ENCODE measurements around the gene PDE10A.
A peak's percentile ranks its signal among the peaks of the same experiment; 100 is the strongest.

PDE10A gene

GRCh38 chr6:165390475-165390874, 272.6 kb downstream of the PDE10A start:
- DNase-seq (ENCODE audit: low read depth, low spot score), result no peak

GRCh38 chr6:165389534-165389933, 273.5 kb downstream of the PDE10A start:
- no peak for DNase-seq (ENCODE audit: low read depth, low spot score)

- DNase-seq (ENCODE audit: low read depth, low spot score), result no peak
Measured at GRCh38 chr6:165383323-165383722, 279.7 kb downstream of the PDE10A start.

- no peak for DNase-seq (ENCODE audit: low read depth, low spot score)
Measured at GRCh38 chr6:165376100-165376499, 286.9 kb downstream of the PDE10A start.

- no peak for DNase-seq (ENCODE audit: low read depth, low spot score)
Measured at GRCh38 chr6:165365371-165365770, 297.7 kb downstream of the PDE10A start.

- DNase-seq (ENCODE audit: low read depth, low spot score), result no peak
Measured at GRCh38 chr6:165345700-165346099, 317.3 kb downstream of the PDE10A start.

- no peak for DNase-seq (ENCODE audit: low read depth, low spot score)
Measured at GRCh38 chr6:165340532-165340931, 322.5 kb downstream of the PDE10A start.

- DNase-seq (ENCODE audit: low read depth, low spot score), result no peak
Measured at GRCh38 chr6:165325609-165326008, 337.4 kb downstream of the PDE10A start.

- DNase-seq (ENCODE audit: low read depth, low spot score), result no peak
Measured at GRCh38 chr6:165321555-165322145, 341.4 kb downstream of the PDE10A start.

GRCh38 chr6:165321150-165321549, 341.9 kb downstream of the PDE10A start:
- no peak for DNase-seq (ENCODE audit: low read depth, low spot score)

GRCh38 chr6:165317723-165318122, 345.3 kb downstream of the PDE10A start:
- DNase-seq (ENCODE audit: low read depth, low spot score), result no peak

GRCh38 chr6:165308926-165309731, 353.9 kb downstream of the PDE10A start, which contains the start of gene C6orf118:
Gene C6orf118, minus strand, starts transcription at chr6:165309605. Its CDS starts 19 bp downstream, at chr6:165309586.
- peak; percentile 90 for DNase-seq (ENCODE audit: low read depth, low spot score)

GRCh38 chr6:165306955-165307354, 356.1 kb downstream of the PDE10A start:
- no peak for DNase-seq (ENCODE audit: low read depth, low spot score)

GRCh38 chr6:165301372-165302246, 361.4 kb downstream of the PDE10A start:
- DNase-seq (ENCODE audit: low read depth, low spot score), result no peak

- DNase-seq (ENCODE audit: low read depth, low spot score), result no peak
Measured at GRCh38 chr6:165300422-165300936, 362.6 kb downstream of the PDE10A start.

- DNase-seq (ENCODE audit: low read depth, low spot score), result no peak
Measured at GRCh38 chr6:165298875-165299274, 364.2 kb downstream of the PDE10A start.

- no peak for DNase-seq (ENCODE audit: low read depth, low spot score)
Measured at GRCh38 chr6:165298402-165298801, 364.6 kb downstream of the PDE10A start.

- DNase-seq (ENCODE audit: low read depth, low spot score), result no peak
Measured at GRCh38 chr6:165292657-165293056, 370.4 kb downstream of the PDE10A start.

Measured in ELF-1 (cell line).